Measurements from ENCODE around the gene TSEN15. TPM values are rescaled to one million over a fixed set of nuclear protein-coding genes. Genes with fewer than 3 reads are reported as not detected.

TSEN15 gene
- total RNA-seq, 1 donor from 2014 or later: 23.6 TPM

- TF ChIP-seq, protein P1, sequence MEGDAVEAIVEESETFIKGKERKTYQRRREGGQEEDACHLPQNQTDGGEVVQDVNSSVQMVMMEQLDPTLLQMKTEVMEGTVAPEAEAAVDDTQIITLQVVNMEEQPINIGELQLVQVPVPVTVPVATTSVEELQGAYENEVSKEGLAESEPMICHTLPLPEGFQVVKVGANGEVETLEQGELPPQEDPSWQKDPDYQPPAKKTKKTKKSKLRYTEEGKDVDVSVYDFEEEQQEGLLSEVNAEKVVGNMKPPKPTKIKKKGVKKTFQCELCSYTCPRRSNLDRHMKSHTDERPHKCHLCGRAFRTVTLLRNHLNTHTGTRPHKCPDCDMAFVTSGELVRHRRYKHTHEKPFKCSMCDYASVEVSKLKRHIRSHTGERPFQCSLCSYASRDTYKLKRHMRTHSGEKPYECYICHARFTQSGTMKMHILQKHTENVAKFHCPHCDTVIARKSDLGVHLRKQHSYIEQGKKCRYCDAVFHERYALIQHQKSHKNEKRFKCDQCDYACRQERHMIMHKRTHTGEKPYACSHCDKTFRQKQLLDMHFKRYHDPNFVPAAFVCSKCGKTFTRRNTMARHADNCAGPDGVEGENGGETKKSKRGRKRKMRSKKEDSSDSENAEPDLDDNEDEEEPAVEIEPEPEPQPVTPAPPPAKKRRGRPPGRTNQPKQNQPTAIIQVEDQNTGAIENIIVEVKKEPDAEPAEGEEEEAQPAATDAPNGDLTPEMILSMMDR (IDR thresholded peaks at IDR 0.05; ENCODE audit: partially characterized antibody, unreplicated experiment): no peak
- Mint-ChIP-seq H3K27ac (ENCODE audit: unreplicated experiment) (no peak overlapping the region), H3K27me3 (ENCODE audit: unreplicated experiment) (no peaks in the 10 kb centered on the region), H3K4me1 (ENCODE audit: low read depth, unreplicated experiment) (no peaks in the 10 kb centered on the region), H3K4me3 (ENCODE audit: unreplicated experiment) (no peak overlapping the region), H3K36me3 (ENCODE audit: unreplicated experiment) (peaks cover 4% of the 10 kb centered on the region), H3K9me3 (ENCODE audit: unreplicated experiment) (peaks cover 3% of the 10 kb centered on the region)
- DNase-seq: no peak
Observed at GRCh38 chr1:184056921-184057555, 5.5 kb downstream of the TSEN15 start.

GRCh38 chr1:184059887-184060286, 8.4 kb downstream of the TSEN15 start:
- TF ChIP-seq, protein P1 (IDR thresholded peaks at IDR 0.05; ENCODE audit: partially characterized antibody, unreplicated experiment): no peak
- H3K4me1 Mint-ChIP-seq (ENCODE audit: low read depth, unreplicated experiment): no peaks in the 10 kb centered on the region
- no peak for DNase-seq

GRCh38 chr1:184060316-184060715, 8.8 kb downstream of the TSEN15 start:
- Mint-ChIP-seq H3K9me3 (ENCODE audit: unreplicated experiment) (no peaks in the 10 kb centered on the region), H3K4me3 (ENCODE audit: unreplicated experiment) (no peak overlapping the region), H3K27me3 (ENCODE audit: unreplicated experiment) (no peaks in the 10 kb centered on the region), H3K36me3 (ENCODE audit: unreplicated experiment) (peaks cover 4% of the 10 kb centered on the region), H3K27ac (ENCODE audit: unreplicated experiment) (no peak overlapping the region), H3K4me1 (ENCODE audit: low read depth, unreplicated experiment) (no peaks in the 10 kb centered on the region)
- no peak for DNase-seq
- TF ChIP-seq, protein P1 (IDR thresholded peaks at IDR 0.05; ENCODE audit: partially characterized antibody, unreplicated experiment): no peak

More at GRCh38 chr1:184059887-184060286, 8.4 kb downstream of the TSEN15 start:
- no peaks in the 10 kb centered on the region for H3K27me3 Mint-ChIP-seq (ENCODE audit: unreplicated experiment)
- peaks cover 4% of the 10 kb centered on the region for H3K36me3 Mint-ChIP-seq (ENCODE audit: unreplicated experiment)
- H3K27ac Mint-ChIP-seq (ENCODE audit: unreplicated experiment): no peak overlapping the region
- H3K4me3 Mint-ChIP-seq (ENCODE audit: unreplicated experiment): no peak overlapping the region
- H3K9me3 Mint-ChIP-seq (ENCODE audit: unreplicated experiment): no peaks in the 10 kb centered on the region

GRCh38 chr1:184061396-184062003, 10.0 kb downstream of the TSEN15 start:
- TF ChIP-seq, protein P1 (IDR thresholded peaks at IDR 0.05; ENCODE audit: partially characterized antibody, unreplicated experiment): no peak
- no peak for DNase-seq
- Mint-ChIP-seq H3K27ac (ENCODE audit: unreplicated experiment) (no peak overlapping the region), H3K36me3 (ENCODE audit: unreplicated experiment) (peaks cover 4% of the 10 kb centered on the region), H3K4me1 (ENCODE audit: low read depth, unreplicated experiment) (no peaks in the 10 kb centered on the region), H3K4me3 (ENCODE audit: unreplicated experiment) (no peak overlapping the region), H3K9me3 (ENCODE audit: unreplicated experiment) (no peaks in the 10 kb centered on the region), H3K27me3 (ENCODE audit: unreplicated experiment) (no peaks in the 10 kb centered on the region)

DNA sequence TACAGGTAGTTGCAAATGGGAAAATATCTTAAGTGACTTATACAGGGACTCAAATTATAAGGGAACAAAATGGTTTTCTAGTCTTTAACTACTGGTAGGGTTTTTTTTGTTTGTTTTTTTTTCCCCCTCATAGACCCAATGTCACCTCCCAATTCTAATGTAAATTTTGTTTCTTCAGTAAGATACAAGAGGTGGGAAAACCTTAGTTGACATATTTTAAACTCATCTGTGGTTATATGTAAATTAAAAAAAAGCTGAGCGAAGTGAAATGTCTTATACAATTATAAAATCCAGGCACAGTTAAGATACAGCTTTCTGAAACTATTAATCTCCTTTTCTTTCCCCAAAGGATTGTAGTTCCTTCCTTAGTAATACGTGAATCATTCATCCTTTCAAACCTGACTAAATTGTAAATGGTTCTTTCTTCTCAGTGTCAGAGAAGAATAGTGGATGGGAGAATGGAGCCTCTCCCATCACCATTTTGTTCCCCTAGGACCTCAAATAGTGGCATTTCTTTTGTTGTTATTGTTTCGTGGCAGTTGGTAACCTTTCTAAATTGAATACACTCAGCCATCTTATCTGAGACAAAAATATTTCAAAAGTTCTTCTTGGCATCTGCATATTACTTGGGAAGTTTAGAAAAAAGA, 11.2 kb downstream of the TSEN15 start:
- Mint-ChIP-seq H3K4me1 (ENCODE audit: low read depth, unreplicated experiment) (no peaks in the 10 kb centered on the region), H3K27ac (ENCODE audit: unreplicated experiment) (no peak overlapping the region), H3K36me3 (ENCODE audit: unreplicated experiment) (peaks cover 4% of the 10 kb centered on the region), H3K4me3 (ENCODE audit: unreplicated experiment) (no peak overlapping the region), H3K9me3 (ENCODE audit: unreplicated experiment) (no peaks in the 10 kb centered on the region), H3K27me3 (ENCODE audit: unreplicated experiment) (no peaks in the 10 kb centered on the region)
- TF ChIP-seq, protein P1 (IDR thresholded peaks at IDR 0.05; ENCODE audit: partially characterized antibody, unreplicated experiment): no peak
- DNase-seq: no peak

All from glutamatergic neuron (in vitro differentiated cells).